Esophagus squamous epithelium (tissue), 5 donors: ENCODE data around the gene FAM163B. TPM values are rescaled to one million over a fixed set of nuclear protein-coding genes. Genes with fewer than 3 reads are reported as not detected.

Experiments
- DNase-seq: peaks from one replicate; lab custom pipeline; 2025; lab: John Stamatoyannopoulos, UW
- H3K27ac ChIP-seq, 4 donors: fragments of 200-600 bp; sonication (generic); one replicate each; pipeline ENCODE4 v1.5.1; 2016 to 2019; ENCODE audit warnings: mild to moderate bottlenecking in 1 of 4
- H3K27me3 ChIP-seq, 4 donors: fragments of 200-600 bp; sonication (generic); 1 replicate in 3 of 4; 2 replicates in 1 of 4; pipeline versions ENCODE4 v1.5.1 to v1.6.0; 2017 to 2021; ENCODE audit warnings: antibody characterized with exemption in 1 of 4
- H3K36me3 ChIP-seq, 3 donors: fragments of 200-600 bp; sonication (generic); one replicate each; pipeline ENCODE4 v1.5.1; 2016 to 2019
- H3K4me1 ChIP-seq, 3 donors: fragments of 200-600 bp; sonication (generic); one replicate each; pipeline ENCODE4 v1.5.1; 2017 to 2019
- H3K4me3 ChIP-seq, 4 donors: fragments of 200-600 bp; sonication (generic); 1 replicate in 3 of 4; 2 replicates in 1 of 4; pipeline ENCODE4 v1.5.1; 2016 to 2019; ENCODE audit warnings: mild to moderate bottlenecking in 2 of 4, moderate library complexity in 1 of 4
- H3K9me3 ChIP-seq, 3 donors: fragments of 200-600 bp; sonication (generic); one replicate each; pipeline ENCODE4 v1.5.1; 2016 to 2019
- CTCF ChIP-seq, 6 experiments: fragments of 450-650 bp in 4 of 6; fragments of 200-600 bp in 2 of 6; sonication (generic) in 2 of 6; IDR thresholded peaks; one replicate each; pipeline ENCODE4 v1.5.1; 2016 to 2019; ENCODE audit warnings: antibody characterized with exemption in 6 of 6, mild to moderate bottlenecking in 4 of 6, moderate library complexity in 4 of 6
- POLR2A ChIP-seq, 4 donors: fragments of 450-650 bp; IDR thresholded peaks; one replicate each; pipeline ENCODE4 v1.6.1; 2017; ENCODE audit warnings: antibody characterized with exemption in 4 of 4, mild to moderate bottlenecking in 4 of 4, moderate library complexity in 3 of 4
- WGBS, 2 donors: methylation state at CpG; one replicate each; pipeline ENCODE4 v1.1.5; 2018; 5-methylcytosine and 5-hydroxymethylcytosine counted together
- intact Hi-C: fragments of 100-400 bp; cut with DNase I; formaldehyde crosslinking; loops from one replicate; pipeline ENCODE4 v1.15.0; 2022
- total RNA-seq, 4 donors: library from RNA; depleted of rRNA; stranded (reverse); fragments of >200 nt; gene quantifications; one replicate each; pipeline ENCODE4 v1.1.0, GENCODE V29; 2016
- donor health status: DM: yes; HTN: yes; CAD: no.

FAM163B gene
- total RNA-seq, 4 donors from 2014 or later, result not detected

- Histone ChIP-seq H3K27ac (no peak overlapping the region), H3K9me3 (no peaks in the 10 kb centered on the region), H3K36me3 (no peaks in the 10 kb centered on the region), H3K4me3 (no peak overlapping the region), H3K27me3 (peaks cover 0 to 43% (median 0%) of the 10 kb centered on the region in 4 donors), H3K4me1 (peaks cover 4 to 19% (median 15%) of the 10 kb centered on the region in 3 donors)
- 28 to 34% methylated on average over 4 to 12 of the region's 15 CpGs for WGBS, 2 donors
- no peak for DNase-seq
- TF ChIP-seq POLR2A (IDR thresholded peaks at IDR 0.05), result no peak
- no peak for TF ChIP-seq CTCF (IDR thresholded peaks at IDR 0.05)
- intact Hi-C loops, result no loop called here
These were observed 36.3 kb downstream of the FAM163B start for GRCh38 chr9:133572821-133573361.

- WGBS, 2 donors, result 63 to 71% methylated on average over 11 to 12 of the region's 20 CpGs
- H3K4me3 ChIP-seq, result no peak overlapping the region
- DNase-seq, result no peak
- TF ChIP-seq CTCF (IDR thresholded peaks at IDR 0.05) (no peak), POLR2A (IDR thresholded peaks at IDR 0.05) (no peak)
- intact Hi-C loops, result no loop called here
- H3K27ac ChIP-seq, result no peak overlapping the region
- H3K27me3 ChIP-seq, result peaks cover 0 to 36% (median 0%) of the 10 kb centered on the region in 4 donors
- no peaks in the 10 kb centered on the region for H3K9me3 ChIP-seq
- no peaks in the 10 kb centered on the region for H3K36me3 ChIP-seq
- peaks cover 4 to 19% (median 15%) of the 10 kb centered on the region in 3 donors for H3K4me1 ChIP-seq
These were observed 37.1 kb downstream of the FAM163B start for GRCh38 chr9:133571896-133572595.

GRCh38 chr9:133571391-133571890, 37.7 kb downstream of the FAM163B start:
- TF ChIP-seq CTCF (IDR thresholded peaks at IDR 0.05), result no peak
- TF ChIP-seq POLR2A (IDR thresholded peaks at IDR 0.05), result no peak
- peaks cover 4 to 19% (median 15%) of the 10 kb centered on the region in 3 donors for H3K4me1 ChIP-seq
- H3K36me3 ChIP-seq, result no peaks in the 10 kb centered on the region
- H3K9me3 ChIP-seq, result no peaks in the 10 kb centered on the region
- peaks cover 0 to 36% (median 0%) of the 10 kb centered on the region in 4 donors for H3K27me3 ChIP-seq
- intact Hi-C loops, result no loop called here
- no peak overlapping the region for H3K4me3 ChIP-seq
- no peak overlapping the region for H3K27ac ChIP-seq
- WGBS, 2 donors, result 83 to 100% methylated on average over 1 to 2 of the region's 9 CpGs
- DNase-seq, result no peak

GRCh38 chr9:133570691-133571080, 38.5 kb downstream of the FAM163B start:
- TF ChIP-seq POLR2A (IDR thresholded peaks at IDR 0.05), result no peak
- no peak for TF ChIP-seq CTCF (IDR thresholded peaks at IDR 0.05)
- H3K36me3 ChIP-seq, result no peaks in the 10 kb centered on the region
- WGBS, 2 donors, result 81 to 92% methylated on average over 2 to 6 of the region's 16 CpGs
- DNase-seq, result no peak
- H3K4me1 ChIP-seq, result peaks cover 4 to 24% (median 15%) of the 10 kb centered on the region in 3 donors
- intact Hi-C loops, result no loop called here
- H3K27me3 ChIP-seq, result peaks cover 0 to 37% (median 0%) of the 10 kb centered on the region in 4 donors
- no peaks in the 10 kb centered on the region for H3K9me3 ChIP-seq
- no peak overlapping the region for H3K4me3 ChIP-seq
- H3K27ac ChIP-seq, result no peak overlapping the region
